Smooth muscle cell (in vitro differentiated cells): ENCODE data around the gene ASTL. TPM values are rescaled to one million over a fixed set of nuclear protein-coding genes. Genes with fewer than 3 reads are reported as not detected.

Experiments used
- DNase-seq: peaks from one replicate; lab custom pipeline; 2025; ENCODE audit not compliant: unreplicated experiment; lab: John Stamatoyannopoulos, UW
- H2AFZ ChIP-seq: fragments of 200-600 bp; sonication (generic); 2 replicates; pipeline ENCODE4 v1.6.0; 2016; ENCODE audit warnings: antibody characterized with exemption, low read depth, mild to moderate bottlenecking
- H3F3A ChIP-seq: fragments of 200-600 bp; sonication (generic); 2 replicates; pipeline ENCODE4 v1.6.0; 2017; ENCODE audit warnings: antibody characterized with exemption, low read depth
- H3K27ac ChIP-seq: fragments of 200-600 bp; sonication (generic); 2 replicates; pipeline ENCODE4 v1.5.1; 2016; ENCODE audit warnings: low read depth, mild to moderate bottlenecking
- H3K27me3 ChIP-seq: fragments of 200-600 bp; sonication (generic); 2 replicates; pipeline ENCODE4 v1.6.1; 2016; ENCODE audit warnings: low read depth, mild to moderate bottlenecking
- H3K36me3 ChIP-seq: fragments of 200-600 bp; sonication (generic); 2 replicates; pipeline ENCODE4 v1.5.1; 2016; ENCODE audit warnings: low read depth
- H3K4me1 ChIP-seq: fragments of 200-600 bp; sonication (generic); 2 replicates; pipeline ENCODE4 v1.5.1; 2016; ENCODE audit warnings: low read depth
- H3K4me2 ChIP-seq: fragments of 200-600 bp; sonication (generic); 2 replicates; pipeline ENCODE4 v1.6.0; 2016; ENCODE audit warnings: mild to moderate bottlenecking
- H3K4me3 ChIP-seq: fragments of 200-600 bp; sonication (generic); 2 replicates; pipeline ENCODE4 v1.5.1; 2016; ENCODE audit warnings: mild to moderate bottlenecking
- H3K79me2 ChIP-seq: fragments of 200-600 bp; sonication (generic); 2 replicates; pipeline ENCODE4 v1.6.0; 2016; ENCODE audit warnings: low read depth, mild to moderate bottlenecking
- H3K9ac ChIP-seq: fragments of 200-600 bp; sonication (generic); 2 replicates; pipeline ENCODE4 v1.6.0; 2016; ENCODE audit warnings: low read depth
- H3K9me3 ChIP-seq: fragments of 200-600 bp; sonication (generic); replicated peaks from 2 replicates; pipeline ENCODE4 v1.5.1; 2016; ENCODE audit warnings: low read depth
- H4K20me1 ChIP-seq: fragments of 200-600 bp; sonication (generic); 2 replicates; pipeline ENCODE4 v1.6.0; 2016; ENCODE audit warnings: low read depth
- CTCF ChIP-seq: fragments of 200-600 bp; sonication (generic); IDR thresholded peaks from 2 replicates; pipeline ENCODE4 v1.5.1; 2017; ENCODE audit warnings: borderline replicate concordance, mild to moderate bottlenecking, antibody characterized with exemption; ENCODE audit not compliant: insufficient read depth, poor library complexity, severe bottlenecking
- WGBS: methylation state at CpG from one replicate; pipeline ENCODE4 v1.1.7; 2016; ENCODE audit warnings: low lambda C conversion rate; 5-methylcytosine and 5-hydroxymethylcytosine counted together
- polyA plus RNA-seq: library from polyadenylated mRNA; unstranded; fragments of >200 nt; fragmentation: Nextera tagmentation; extraction: Ambion mirVana; gene quantifications from 2 replicates; pipeline ENCODE4 v1.2.1, GENCODE V29; 2016
- total RNA-seq: library from RNA; depleted of rRNA; stranded (reverse); fragments of >200 nt; gene quantifications from 2 replicates; pipeline ENCODE4 v1.2.3, GENCODE V29; 2014

ASTL gene
- total and polyA plus RNA-seq, 2 experiments from 2014 or later: 0.40 TPM; not detected in 1

- Histone ChIP-seq H4K20me1 (no peaks in the 10 kb centered on the region), H3K4me1 (no peaks in the 10 kb centered on the region)
- 92% methylated on average over 15 of the region's 15 CpGs for WGBS
Measured at GRCh38 chr2:96102596-96103186, 35.6 kb downstream of the ASTL start.

GRCh38 chr2:96100893-96101304, 37.4 kb downstream of the ASTL start:
- Histone ChIP-seq H3K27ac (no peak overlapping the region), H3K9ac (no peak overlapping the region), H3K36me3 (no peaks in the 10 kb centered on the region), H2AFZ (no peak overlapping the region), H3K4me2 (no peak overlapping the region), H3K4me1 (no peaks in the 10 kb centered on the region), H4K20me1 (no peaks in the 10 kb centered on the region), H3K79me2 (no peaks in the 10 kb centered on the region), H3K27me3 (no peaks in the 10 kb centered on the region), H3K9me3 (no peaks in the 10 kb centered on the region), H3F3A (no peaks in the 10 kb centered on the region), H3K4me3 (no peak overlapping the region)
- no peak for TF ChIP-seq CTCF
- 94% methylated on average over 3 of the region's 3 CpGs for WGBS
- DNase-seq: no peak

More at GRCh38 chr2:96102596-96103186, 35.6 kb downstream of the ASTL start:
- Histone ChIP-seq H3K27ac (no peak overlapping the region), H2AFZ (no peak overlapping the region), H3K4me3 (no peak overlapping the region), H3K4me2 (no peak overlapping the region), H3K79me2 (no peaks in the 10 kb centered on the region), H3K9me3 (no peaks in the 10 kb centered on the region), H3K9ac (no peak overlapping the region), H3F3A (no peaks in the 10 kb centered on the region), H3K27me3 (no peaks in the 10 kb centered on the region), H3K36me3 (no peaks in the 10 kb centered on the region)
- DNase-seq: no peak
- TF ChIP-seq CTCF: no peak

- H3K27me3 ChIP-seq: no peaks in the 10 kb centered on the region
- no peak for TF ChIP-seq CTCF
Measured at GRCh38 chr2:96099861-96100798, 38.2 kb downstream of the ASTL start.

More at GRCh38 chr2:96099861-96100798, 38.2 kb downstream of the ASTL start:
- Histone ChIP-seq H3K36me3 (no peaks in the 10 kb centered on the region), H3K4me3 (no peak overlapping the region), H4K20me1 (no peaks in the 10 kb centered on the region), H3K27ac (no peak overlapping the region), H3K79me2 (no peaks in the 10 kb centered on the region), H3K9me3 (no peaks in the 10 kb centered on the region), H3K4me1 (no peaks in the 10 kb centered on the region), H3K4me2 (no peak overlapping the region), H3K9ac (no peak overlapping the region), H3F3A (no peaks in the 10 kb centered on the region), H2AFZ (no peak overlapping the region)
- WGBS: 83% methylated on average over 11 of the region's 12 CpGs
- DNase-seq: no peak
